ENCODE measurements around the gene CARD19.
"Not testable (repeated sequence)": the region's sequence is repeated elsewhere in the genome, so short reads cannot be mapped to it uniquely, and the experiment has no call there.

CARD19 gene

GRCh38 chr9:93107151-93107824, 11.3 kb downstream of the CARD19 start:
- no peak for DNase-seq (ENCODE audit: low read depth, low spot score)

DNA sequence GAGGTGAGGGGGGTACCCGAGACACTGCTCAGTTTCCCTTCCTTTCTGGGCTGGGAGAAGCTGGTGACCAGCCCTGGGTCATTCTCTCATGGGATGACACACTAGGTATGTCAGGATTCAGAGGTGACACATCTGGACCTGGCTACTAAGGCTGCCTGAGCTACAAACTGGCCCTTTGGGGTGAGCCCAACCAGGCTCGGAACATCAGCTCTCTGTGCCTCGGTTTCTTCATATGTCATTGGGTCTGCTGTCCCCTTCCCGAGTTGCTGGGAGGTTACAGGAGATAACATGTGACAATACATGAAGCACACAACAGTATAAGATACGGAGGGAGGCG, 11.8 kb downstream of the CARD19 start:
- DNase-seq (ENCODE audit: low read depth, low spot score): no peak

DNA sequence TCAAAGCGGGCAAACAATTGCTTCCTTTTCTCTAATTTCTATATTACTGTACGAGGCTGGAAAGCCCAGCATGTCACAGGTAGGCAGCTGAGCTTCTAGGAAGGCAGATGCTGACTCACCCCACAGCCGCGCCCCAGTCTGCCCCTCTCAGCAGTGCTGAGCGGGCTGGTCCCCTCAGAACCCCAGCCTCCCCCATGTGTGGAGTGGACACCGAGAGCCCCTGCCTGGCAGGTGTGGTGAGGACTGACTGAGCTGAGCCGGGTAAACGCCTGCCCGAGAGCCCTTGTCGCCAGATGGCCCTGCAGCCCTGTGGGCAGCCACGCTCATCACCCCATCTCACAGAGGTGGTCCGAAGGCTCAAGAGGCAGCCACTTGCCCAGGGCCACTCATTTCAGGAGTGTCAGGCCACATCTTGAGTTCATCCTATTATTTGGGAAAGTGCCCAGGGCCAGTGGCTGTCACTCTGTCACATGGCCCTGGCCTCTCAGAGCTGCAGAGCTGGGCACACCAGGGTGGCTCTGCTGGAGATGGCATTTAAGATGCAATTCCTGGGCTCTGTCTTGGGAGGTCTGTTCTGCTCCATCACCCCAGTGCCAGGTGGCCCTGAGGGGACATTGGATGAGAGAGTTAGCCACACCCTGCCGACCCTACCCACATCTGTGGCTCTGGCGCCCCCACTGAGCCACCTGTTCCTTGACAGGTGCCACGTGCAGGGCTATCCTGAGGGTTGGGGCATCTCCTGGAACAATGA, 12.4 kb downstream of the CARD19 start:
- no peak for DNase-seq (ENCODE audit: low read depth, low spot score)

GRCh38 chr9:93110311-93110855, 14.4 kb downstream of the CARD19 start:
- DNase-seq (ENCODE audit: low read depth, low spot score): no peak

GRCh38 chr9:93111001-93111370, 15.0 kb downstream of the CARD19 start:
- no peak for DNase-seq (ENCODE audit: low read depth, low spot score)

- DNase-seq (ENCODE audit: low read depth, low spot score): no peak
Observed at GRCh38 chr9:93111371-93112115, 15.5 kb downstream of the CARD19 start.

- DNase-seq (ENCODE audit: low read depth, low spot score): no peak
Observed at GRCh38 chr9:93112116-93112863, 16.3 kb downstream of the CARD19 start.

- no peak for DNase-seq (ENCODE audit: low read depth, low spot score)
Observed at GRCh38 chr9:93112864-93113389, 16.9 kb downstream of the CARD19 start.

DNA sequence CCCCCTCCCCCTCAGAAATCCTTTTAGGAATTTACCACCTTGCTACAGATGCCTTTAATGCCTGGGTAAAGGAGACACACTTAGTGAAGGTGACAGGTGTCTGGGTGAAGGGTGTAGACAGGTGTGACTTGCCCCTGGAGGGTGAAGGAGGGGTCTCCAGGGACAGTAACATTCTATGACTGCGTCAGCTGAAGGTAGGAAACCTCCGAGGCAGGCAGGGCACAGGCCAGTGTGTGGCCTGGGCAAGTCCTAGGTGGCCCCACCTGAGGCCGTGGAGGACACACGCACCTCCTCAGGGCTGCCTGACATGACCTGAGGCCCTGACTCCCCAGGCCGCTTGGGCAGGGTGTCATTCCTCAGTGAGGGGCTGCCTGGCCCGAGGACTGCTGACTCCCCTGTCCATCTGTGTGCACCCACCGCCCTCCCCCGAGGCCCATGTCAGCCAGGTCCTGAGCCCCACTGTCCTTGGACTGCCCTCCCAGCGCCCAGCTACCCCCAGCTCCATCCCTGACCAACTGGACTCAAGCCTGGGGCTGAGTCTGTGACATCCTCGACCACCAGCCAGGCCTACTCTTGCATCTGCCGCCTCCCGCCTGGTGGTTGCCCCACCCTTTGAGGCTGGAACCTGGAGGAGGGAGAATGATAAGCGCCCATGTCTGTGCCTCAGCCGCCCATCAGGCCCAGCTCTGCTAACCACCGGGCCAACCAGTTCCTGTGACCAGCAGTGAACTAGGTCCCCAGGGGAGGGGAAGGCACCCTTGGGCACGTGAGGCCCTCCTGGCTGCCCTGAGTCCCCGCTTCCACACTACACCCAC, 18.4 kb downstream of the CARD19 start:
- no peak for DNase-seq (ENCODE audit: low read depth, low spot score)

DNA sequence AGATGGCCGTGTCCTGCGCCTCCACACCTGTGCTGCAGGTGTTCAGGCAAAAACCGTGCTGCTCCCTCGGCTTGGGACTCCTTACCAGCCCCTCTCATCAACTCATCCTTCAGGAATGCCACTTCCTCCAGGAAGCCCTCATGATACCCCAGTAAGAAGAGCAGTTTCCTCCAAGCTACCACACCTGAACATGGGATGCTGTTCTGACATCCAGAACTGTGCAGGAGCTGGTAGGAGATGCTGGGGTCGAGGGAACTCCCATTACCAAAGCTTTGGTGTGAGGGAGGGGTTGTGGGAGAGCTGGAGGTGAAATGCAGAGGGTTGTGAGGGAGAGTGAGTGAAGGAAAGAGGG, 18.9 kb downstream of the CARD19 start:
- no peak for DNase-seq (ENCODE audit: low read depth, low spot score)

GRCh38 chr9:93115486-93116071, 19.6 kb downstream of the CARD19 start:
- no peak for DNase-seq (ENCODE audit: low read depth, low spot score)

DNA sequence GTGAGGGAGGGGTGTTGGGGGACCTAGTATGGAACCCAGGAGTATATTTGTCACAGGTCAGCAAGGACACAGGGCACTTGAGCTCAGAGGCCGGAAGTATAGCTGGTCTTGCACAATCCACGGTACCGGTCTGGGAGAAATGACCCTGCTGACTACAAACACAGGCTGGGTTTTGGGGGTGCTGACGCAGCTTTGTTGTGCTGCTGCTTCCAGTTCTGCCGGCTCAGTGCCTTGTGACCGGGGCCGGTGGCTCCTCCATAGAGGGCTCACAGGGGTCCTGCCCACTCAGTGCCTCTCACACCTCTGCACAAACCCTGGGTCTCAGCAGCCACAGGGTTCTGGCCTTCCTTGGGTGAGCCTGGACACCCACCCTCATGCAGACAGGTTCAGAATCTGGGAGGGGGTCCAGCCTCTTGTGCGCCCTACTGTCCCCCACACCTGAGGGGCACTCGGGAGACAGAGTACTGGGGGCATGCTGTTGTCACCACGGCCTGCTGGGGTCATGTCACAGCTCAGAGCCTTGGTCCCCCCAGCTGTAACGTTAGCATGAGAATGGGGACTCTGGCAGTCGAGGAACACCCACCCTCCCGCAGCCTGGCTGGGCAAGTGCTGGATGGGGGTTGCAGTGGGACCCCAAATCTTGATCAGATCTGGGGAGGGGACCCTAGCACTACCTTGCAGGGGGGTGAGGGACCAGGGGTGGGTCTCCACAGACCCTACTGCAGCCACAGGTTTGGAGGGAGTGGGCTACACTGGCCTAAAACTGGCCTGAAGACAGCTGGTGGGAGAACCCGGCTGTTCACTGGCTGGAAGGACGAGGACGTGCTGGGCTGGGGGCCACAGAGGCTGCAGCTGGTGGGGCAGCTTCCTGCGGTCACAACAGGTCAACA, 20.3 kb downstream of the CARD19 start:
- DNase-seq (ENCODE audit: low read depth, low spot score): no peak

DNA sequence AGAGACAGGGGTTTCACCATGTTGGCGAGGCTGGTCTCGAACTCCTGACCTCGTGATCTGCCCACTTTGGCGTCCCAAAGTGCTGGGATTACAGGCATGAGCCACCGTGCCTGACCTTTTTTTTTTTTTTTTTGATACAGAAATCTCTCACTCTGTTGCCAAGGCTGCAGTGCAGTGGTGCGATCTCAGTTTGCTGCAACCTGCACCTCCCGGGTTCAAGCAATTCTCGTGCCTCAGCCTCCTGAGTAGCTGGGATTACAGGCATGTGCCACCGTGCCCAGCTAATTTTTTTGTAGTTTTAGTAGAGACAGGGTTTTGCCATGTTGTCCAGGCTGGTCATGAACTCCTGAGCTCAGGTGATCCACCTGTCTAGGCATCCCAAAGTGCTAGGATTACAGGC, 21.5 kb downstream of the CARD19 start:
- DNase-seq (ENCODE audit: low read depth, low spot score): not testable (repeated sequence)

DNA sequence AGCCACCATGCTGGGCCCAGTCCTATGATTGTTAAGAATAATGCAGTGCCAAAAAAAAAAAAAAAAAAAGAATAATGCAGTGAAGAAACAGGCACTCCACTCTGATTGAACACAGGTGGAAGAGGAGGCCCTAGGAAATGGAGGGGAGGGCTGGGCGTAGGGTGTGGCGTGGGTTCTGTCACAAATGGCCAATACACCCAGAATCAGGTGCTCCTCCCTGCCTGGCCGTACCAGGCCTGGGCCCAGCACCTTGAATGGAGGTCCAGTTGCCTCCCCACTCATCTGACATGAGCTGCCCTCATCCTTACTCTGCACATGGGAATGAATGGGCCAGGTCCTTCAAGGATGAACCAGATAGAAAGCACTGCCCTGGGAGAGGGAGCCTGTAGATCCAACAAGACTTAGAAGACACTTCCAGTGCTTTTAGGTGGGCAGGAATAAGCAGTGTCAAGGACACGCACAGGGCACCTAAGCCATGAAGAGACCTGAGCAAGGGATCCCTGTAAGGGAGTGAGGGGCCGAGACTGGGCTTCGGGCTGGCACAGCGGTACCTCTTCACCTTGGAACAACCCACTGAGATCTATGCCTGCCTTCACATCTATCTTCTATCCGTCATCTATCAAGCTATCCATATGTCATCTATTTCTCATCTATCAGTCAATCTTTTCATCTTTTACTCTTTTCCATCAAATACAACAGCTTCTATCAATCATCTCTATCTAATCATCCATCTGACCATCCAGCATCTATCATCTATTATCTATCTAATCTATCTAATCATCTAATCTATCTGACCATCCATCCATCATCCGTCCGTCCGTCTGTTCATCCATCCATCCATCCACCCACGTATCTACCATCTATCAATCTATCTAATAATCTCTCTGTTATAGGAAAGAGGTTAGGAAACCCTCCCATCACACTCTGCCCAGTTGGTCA, 22.2 kb downstream of the CARD19 start:
- DNase-seq (ENCODE audit: low read depth, low spot score): no peak

DNA sequence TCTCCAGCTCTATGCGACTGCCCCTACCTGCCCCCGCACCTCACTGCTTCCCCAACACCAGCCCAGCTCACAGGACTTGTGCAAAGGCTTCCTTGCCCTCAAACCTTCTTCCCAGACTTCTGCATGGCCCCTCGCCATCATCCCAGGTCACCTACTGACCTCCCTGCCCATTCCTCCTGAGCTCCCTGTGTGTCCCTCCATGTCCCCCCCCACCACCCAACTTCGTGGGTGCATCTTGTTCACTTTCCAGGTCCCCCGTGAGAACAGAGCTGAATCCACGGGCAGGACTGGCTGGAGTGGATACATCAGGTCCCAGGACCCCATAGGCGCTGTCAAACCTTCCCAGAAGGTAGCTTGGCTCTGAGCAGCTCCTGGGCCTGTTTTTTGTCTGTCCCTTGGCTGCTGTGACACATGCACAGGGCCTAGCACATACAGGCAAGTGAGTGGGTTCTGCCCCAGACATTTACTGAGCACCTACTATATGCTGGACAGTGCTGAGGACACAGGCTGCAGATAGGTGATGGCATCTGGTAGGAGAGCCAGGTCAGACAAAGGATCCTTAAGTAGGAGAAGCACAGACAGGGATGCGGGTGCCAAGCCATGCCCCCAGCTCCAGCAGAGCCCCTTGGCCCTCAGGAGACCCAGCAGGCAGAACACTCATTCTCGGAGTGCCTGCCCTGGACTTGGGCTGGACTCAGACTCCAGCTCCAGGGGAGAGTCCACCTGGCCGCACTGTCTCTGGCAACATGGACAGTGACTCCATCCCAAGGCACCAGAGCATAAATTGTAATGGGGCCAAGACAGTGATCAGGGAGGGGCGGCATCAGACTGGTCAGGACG, 23.1 kb downstream of the CARD19 start:
- no peak for DNase-seq (ENCODE audit: low read depth, low spot score)

- DNase-seq (ENCODE audit: low read depth, low spot score): no peak
Observed at GRCh38 chr9:93119703-93119952, 23.6 kb downstream of the CARD19 start.

- DNase-seq (ENCODE audit: low read depth, low spot score): no peak
Observed at GRCh38 chr9:93119953-93120845, 24.2 kb downstream of the CARD19 start.
